Smooth muscle cell (in vitro differentiated cells): ENCODE measurements around the gene CAND2. TPM values are rescaled to one million over a fixed set of nuclear protein-coding genes. Genes with fewer than 3 reads are reported as not detected.

Source experiments
- DNase-seq: peaks from one replicate; lab custom pipeline; 2025; ENCODE audit not compliant: unreplicated experiment; lab: John Stamatoyannopoulos, UW
- H2AFZ ChIP-seq: fragments of 200-600 bp; sonication (generic); 2 replicates; pipeline ENCODE4 v1.6.0; 2016; ENCODE audit warnings: antibody characterized with exemption, low read depth, mild to moderate bottlenecking
- H3F3A ChIP-seq: fragments of 200-600 bp; sonication (generic); 2 replicates; pipeline ENCODE4 v1.6.0; 2017; ENCODE audit warnings: antibody characterized with exemption, low read depth
- H3K27ac ChIP-seq: fragments of 200-600 bp; sonication (generic); 2 replicates; pipeline ENCODE4 v1.5.1; 2016; ENCODE audit warnings: low read depth, mild to moderate bottlenecking
- H3K27me3 ChIP-seq: fragments of 200-600 bp; sonication (generic); 2 replicates; pipeline ENCODE4 v1.6.1; 2016; ENCODE audit warnings: low read depth, mild to moderate bottlenecking
- H3K36me3 ChIP-seq: fragments of 200-600 bp; sonication (generic); 2 replicates; pipeline ENCODE4 v1.5.1; 2016; ENCODE audit warnings: low read depth
- H3K4me1 ChIP-seq: fragments of 200-600 bp; sonication (generic); 2 replicates; pipeline ENCODE4 v1.5.1; 2016; ENCODE audit warnings: low read depth
- H3K4me2 ChIP-seq: fragments of 200-600 bp; sonication (generic); 2 replicates; pipeline ENCODE4 v1.6.0; 2016; ENCODE audit warnings: mild to moderate bottlenecking
- H3K4me3 ChIP-seq: fragments of 200-600 bp; sonication (generic); 2 replicates; pipeline ENCODE4 v1.5.1; 2016; ENCODE audit warnings: mild to moderate bottlenecking
- H3K79me2 ChIP-seq: fragments of 200-600 bp; sonication (generic); 2 replicates; pipeline ENCODE4 v1.6.0; 2016; ENCODE audit warnings: low read depth, mild to moderate bottlenecking
- H3K9ac ChIP-seq: fragments of 200-600 bp; sonication (generic); 2 replicates; pipeline ENCODE4 v1.6.0; 2016; ENCODE audit warnings: low read depth
- H3K9me3 ChIP-seq: fragments of 200-600 bp; sonication (generic); replicated peaks from 2 replicates; pipeline ENCODE4 v1.5.1; 2016; ENCODE audit warnings: low read depth
- H4K20me1 ChIP-seq: fragments of 200-600 bp; sonication (generic); 2 replicates; pipeline ENCODE4 v1.6.0; 2016; ENCODE audit warnings: low read depth
- CTCF ChIP-seq: fragments of 200-600 bp; sonication (generic); IDR thresholded peaks from 2 replicates; pipeline ENCODE4 v1.5.1; 2017; ENCODE audit warnings: borderline replicate concordance, mild to moderate bottlenecking, antibody characterized with exemption; ENCODE audit not compliant: insufficient read depth, poor library complexity, severe bottlenecking
- WGBS: methylation state at CpG from one replicate; pipeline ENCODE4 v1.1.7; 2016; ENCODE audit warnings: low lambda C conversion rate; 5-methylcytosine and 5-hydroxymethylcytosine counted together
- polyA plus RNA-seq: library from polyadenylated mRNA; unstranded; fragments of >200 nt; fragmentation: Nextera tagmentation; extraction: Ambion mirVana; gene quantifications from 2 replicates; pipeline ENCODE4 v1.2.1, GENCODE V29; 2016
- total RNA-seq: library from RNA; depleted of rRNA; stranded (reverse); fragments of >200 nt; gene quantifications from 2 replicates; pipeline ENCODE4 v1.2.3, GENCODE V29; 2014

The CAND2 gene
- total and polyA plus RNA-seq, 2 experiments from 2014 or later: 2.1 to 2.7 TPM

GRCh38 chr3:12871404-12871983 lies 75.0 kb downstream of the CAND2 start:
- no peaks in the 10 kb centered on the region for H3K36me3 ChIP-seq
- 84% methylated on average over 12 of the region's 12 CpGs for WGBS
- H3K79me2 ChIP-seq: no peaks in the 10 kb centered on the region
- no peak for TF ChIP-seq CTCF
- H3K27ac ChIP-seq: no peak overlapping the region
- H3K4me2 ChIP-seq: no peak overlapping the region
- H3K9ac ChIP-seq: no peak overlapping the region
- no peaks in the 10 kb centered on the region for H4K20me1 ChIP-seq
- H2AFZ ChIP-seq: no peak overlapping the region
- H3F3A ChIP-seq: no peaks in the 10 kb centered on the region
- no peaks in the 10 kb centered on the region for H3K9me3 ChIP-seq
- peaks cover 8% of the 10 kb centered on the region for H3K4me1 ChIP-seq
- H3K27me3 ChIP-seq: peaks cover 14% of the 10 kb centered on the region
- no peak for DNase-seq
- no peak overlapping the region for H3K4me3 ChIP-seq

- Histone ChIP-seq H3K4me3 (peak overlapping the region; percentile 47), H3F3A (no peaks in the 10 kb centered on the region), H3K4me2 (peak overlapping the region; percentile 85), H3K4me1 (peaks cover 4% of the 10 kb centered on the region), H3K79me2 (no peaks in the 10 kb centered on the region), H3K36me3 (no peaks in the 10 kb centered on the region), H4K20me1 (no peaks in the 10 kb centered on the region), H3K9ac (no peak overlapping the region), H2AFZ (peak overlapping the region; percentile 90), H3K9me3 (no peaks in the 10 kb centered on the region), H3K27ac (no peak overlapping the region), H3K27me3 (peaks cover 4% of the 10 kb centered on the region)
- TF ChIP-seq CTCF: peak; percentile 25
- WGBS: 19% methylated on average over 47 of the region's 60 CpGs
- DNase-seq: no peak
Measured at GRCh38 chr3:12875857-12876836, 79.7 kb downstream of the CAND2 start.

- H3K36me3 ChIP-seq: no peaks in the 10 kb centered on the region
- H3K27ac ChIP-seq: no peak overlapping the region
- H4K20me1 ChIP-seq: no peaks in the 10 kb centered on the region
- H3K4me1 ChIP-seq: peaks cover 4% of the 10 kb centered on the region
- no peaks in the 10 kb centered on the region for H3K9me3 ChIP-seq
- H2AFZ ChIP-seq: no peak overlapping the region
- no peak overlapping the region for H3K4me3 ChIP-seq
- WGBS: 93% methylated on average over 7 of the region's 7 CpGs
- H3F3A ChIP-seq: no peaks in the 10 kb centered on the region
- TF ChIP-seq CTCF: no peak
- no peaks in the 10 kb centered on the region for H3K27me3 ChIP-seq
- H3K4me2 ChIP-seq: no peak overlapping the region
- H3K9ac ChIP-seq: no peak overlapping the region
- no peak for DNase-seq
- H3K79me2 ChIP-seq: no peaks in the 10 kb centered on the region
Measured at GRCh38 chr3:12877040-12877439, 80.6 kb downstream of the CAND2 start.
